ENCODE data around the gene ZBTB40.

The ZBTB40 gene

GRCh38 chr1:22462928-22463327, 11.3 kb downstream of the ZBTB40 start:
- no peak overlapping the region for H3K4me3 ChIP-seq (replicated peaks; ENCODE audit: low read depth, low read length)
- TF ChIP-seq CTCF (IDR thresholded peaks at IDR 0.05; ENCODE audit: low read depth, low read length, missing control alignments): no peak
- DNase-seq (ENCODE audit: extremely low read depth, low read depth): no peak

- DNase-seq (ENCODE audit: extremely low read depth, low read depth): no peak
These were observed 13.4 kb downstream of the ZBTB40 start for GRCh38 chr1:22465015-22465565.

GRCh38 chr1:22465671-22466070, 14.0 kb downstream of the ZBTB40 start:
- DNase-seq (ENCODE audit: extremely low read depth, low read depth): no peak
- H3K4me3 ChIP-seq (replicated peaks; ENCODE audit: low read depth, low read length): no peak overlapping the region
- TF ChIP-seq CTCF (IDR thresholded peaks at IDR 0.05; ENCODE audit: low read depth, low read length, missing control alignments): no peak

More at GRCh38 chr1:22465015-22465565, 13.4 kb downstream of the ZBTB40 start:
- no peak for TF ChIP-seq CTCF (IDR thresholded peaks at IDR 0.05; ENCODE audit: low read depth, low read length, missing control alignments)
- no peak overlapping the region for H3K4me3 ChIP-seq (replicated peaks; ENCODE audit: low read depth, low read length)

- TF ChIP-seq CTCF (IDR thresholded peaks at IDR 0.05; ENCODE audit: low read depth, low read length, missing control alignments): no peak
- no peak for DNase-seq (ENCODE audit: extremely low read depth, low read depth)
- no peak overlapping the region for H3K4me3 ChIP-seq (replicated peaks; ENCODE audit: low read depth, low read length)
These were observed 18.6 kb downstream of the ZBTB40 start for GRCh38 chr1:22470227-22470626.

- no peak for DNase-seq (ENCODE audit: extremely low read depth, low read depth)
- no peak for TF ChIP-seq CTCF (IDR thresholded peaks at IDR 0.05; ENCODE audit: low read depth, low read length, missing control alignments)
- no peak overlapping the region for H3K4me3 ChIP-seq (replicated peaks; ENCODE audit: low read depth, low read length)
These were observed 19.4 kb downstream of the ZBTB40 start for GRCh38 chr1:22471078-22471477.

- no peak for DNase-seq (ENCODE audit: extremely low read depth, low read depth)
- TF ChIP-seq CTCF (IDR thresholded peaks at IDR 0.05; ENCODE audit: low read depth, low read length, missing control alignments): no peak
These were observed 20.0 kb downstream of the ZBTB40 start for GRCh38 chr1:22471610-22472009.

GRCh38 chr1:22472596-22472995, 20.9 kb downstream of the ZBTB40 start:
- H3K4me3 ChIP-seq (replicated peaks; ENCODE audit: low read depth, low read length): no peak overlapping the region
- no peak for TF ChIP-seq CTCF (IDR thresholded peaks at IDR 0.05; ENCODE audit: low read depth, low read length, missing control alignments)
- no peak for DNase-seq (ENCODE audit: extremely low read depth, low read depth)

More at GRCh38 chr1:22471610-22472009, 20.0 kb downstream of the ZBTB40 start:
- no peak overlapping the region for H3K4me3 ChIP-seq (replicated peaks; ENCODE audit: low read depth, low read length)
